Upper lobe of right lung (tissue), 1 donor: ENCODE results near the gene PYGL. TPM values are rescaled to one million over a fixed set of nuclear protein-coding genes. Genes with fewer than 3 reads are reported as not detected.

Source experiments
- ATAC-seq: fragments of 200-7000 bp; cut with Tn5 transposase; one replicate; pipeline ENCODE4 v1.9.1; 2020; ENCODE audit warnings: mild to moderate bottlenecking, moderate library complexity
- DNase-seq: peaks from one replicate; pipeline ENCODE4 v3.0.0-alpha.2; 2020
- H3K27ac ChIP-seq: fragments of 200-600 bp; one replicate; pipeline ENCODE4 v1.8.0; 2022
- H3K27me3 ChIP-seq: fragments of 200-600 bp; one replicate; pipeline ENCODE4 v1.8.0; 2022; ENCODE audit warnings: mild to moderate bottlenecking
- H3K36me3 ChIP-seq: fragments of 200-600 bp; one replicate; pipeline ENCODE4 v1.8.0; 2022
- H3K4me1 ChIP-seq: fragments of 200-600 bp; one replicate; pipeline ENCODE4 v1.8.0; 2022
- H3K4me3 ChIP-seq: fragments of 200-600 bp; one replicate; pipeline ENCODE4 v1.8.0; 2022; ENCODE audit warnings: mild to moderate bottlenecking
- H3K9me3 ChIP-seq: fragments of 200-600 bp; one replicate; pipeline ENCODE4 v1.8.0; 2022
- CTCF ChIP-seq: fragments of 200-600 bp; IDR thresholded peaks from one replicate; pipeline ENCODE4 v1.8.0; 2022; ENCODE audit warnings: antibody characterized with exemption
- intact Hi-C: fragments of 100-400 bp; cut with DNase I; formaldehyde crosslinking; loops from one replicate; pipeline ENCODE4 v1.11.0; 2022
- total RNA-seq: library from RNA; stranded (reverse); fragmentation: NEBNext Ultra II Directional; extraction: Animal tissue kit (Norgen Biotek cat#: 25700); gene quantifications from one replicate; pipeline ENCODE4 v1.2.1, GENCODE V29; 2021
- donor health status: DM: no; HTN: yes; CAD: no; lungs with severe emphysema.

Gene PYGL
- total RNA-seq, 1 donor from 2014 or later = 46.3 TPM

GRCh38 chr14:50874757-50875156, 69.5 kb downstream of the PYGL start:
- peaks cover 3% of the 10 kb centered on the region for H3K4me1 ChIP-seq
- no peaks in the 10 kb centered on the region for H3K36me3 ChIP-seq
- TF ChIP-seq CTCF = no peak
- no peak overlapping the region for H3K27ac ChIP-seq
- H3K27me3 ChIP-seq = peaks cover 12% of the 10 kb centered on the region
- DNase-seq (no peak), ATAC-seq (no peak)
- no peaks in the 10 kb centered on the region for H3K9me3 ChIP-seq
- intact Hi-C loops = no loop called here
- H3K4me3 ChIP-seq = no peak overlapping the region

- ATAC-seq = peak; percentile 82
These were observed 72.2 kb downstream of the PYGL start, which contains the start of gene ABHD12B for GRCh38 chr14:50871914-50872732. ABHD12B (plus strand) TSS chr14:50872053; CDS start chr14:50872175, 122 bp downstream.

GRCh38 chr14:50871228-50871627, 73.1 kb downstream of the PYGL start:
- no peaks in the 10 kb centered on the region for H3K36me3 ChIP-seq
- peaks cover 12% of the 10 kb centered on the region for H3K27me3 ChIP-seq
- no peak for DNase-seq
- H3K9me3 ChIP-seq = no peaks in the 10 kb centered on the region
- intact Hi-C loops = no loop called here
- ATAC-seq = no peak
- TF ChIP-seq CTCF = no peak
- no peak overlapping the region for H3K27ac ChIP-seq
- no peak overlapping the region for H3K4me3 ChIP-seq
- H3K4me1 ChIP-seq = peaks cover 3% of the 10 kb centered on the region

More at GRCh38 chr14:50871914-50872732, 72.2 kb downstream of the PYGL start, which contains the start of gene ABHD12B:
- no peak for TF ChIP-seq CTCF
- H3K36me3 ChIP-seq = no peaks in the 10 kb centered on the region
- no peaks in the 10 kb centered on the region for H3K9me3 ChIP-seq
- intact Hi-C loops = no loop called here
- no peak within 1 kb of the TSS for H3K27ac ChIP-seq
- H3K27me3 ChIP-seq = peaks cover 12% of the 10 kb centered on the region
- no peak within 1 kb of the TSS for H3K4me3 ChIP-seq
- H3K4me1 ChIP-seq = peaks cover 3% of the 10 kb centered on the region
- no peak for DNase-seq

GRCh38 chr14:50865391-50866076, 78.7 kb downstream of the PYGL start:
- H3K36me3 ChIP-seq = no peaks in the 10 kb centered on the region
- H3K4me1 ChIP-seq = peaks cover 7% of the 10 kb centered on the region
- H3K27me3 ChIP-seq = no peaks in the 10 kb centered on the region
- H3K4me3 ChIP-seq = no peak overlapping the region
- TF ChIP-seq CTCF = no peak
- ATAC-seq (no peak), DNase-seq (no peak)
- no peaks in the 10 kb centered on the region for H3K9me3 ChIP-seq
- no peak overlapping the region for H3K27ac ChIP-seq
- intact Hi-C loops = no loop called here

- intact Hi-C loops = no loop called here
- ATAC-seq = no peak
- DNase-seq = no peak
- TF ChIP-seq CTCF = no peak
- Histone ChIP-seq H3K4me1 (peaks cover 7% of the 10 kb centered on the region), H3K27ac (no peak overlapping the region), H3K9me3 (no peaks in the 10 kb centered on the region), H3K27me3 (no peaks in the 10 kb centered on the region), H3K4me3 (no peak overlapping the region), H3K36me3 (no peaks in the 10 kb centered on the region)
These were observed 79.3 kb downstream of the PYGL start for GRCh38 chr14:50864946-50865345.
